KBM-7 (cell line): Measurements from ENCODE around the gene GPR39.
A peak's percentile ranks its signal among the peaks of the same experiment; 100 is the strongest.

Experiments
- DNase-seq: peaks from one replicate; pipeline ENCODE4 v3.0.0-alpha.2; 2015
- in situ Hi-C: fragments of 300-500 bp; cut with MboI; formaldehyde crosslinking; loops from 2 replicates; pipeline ENCODE4 v1.14.3; 2020; ENCODE audit warnings: low sequenced_read_pairs, low pct_unique_long_range_greater_than_20kb, mixed read lengths

Gene GPR39

DNA sequence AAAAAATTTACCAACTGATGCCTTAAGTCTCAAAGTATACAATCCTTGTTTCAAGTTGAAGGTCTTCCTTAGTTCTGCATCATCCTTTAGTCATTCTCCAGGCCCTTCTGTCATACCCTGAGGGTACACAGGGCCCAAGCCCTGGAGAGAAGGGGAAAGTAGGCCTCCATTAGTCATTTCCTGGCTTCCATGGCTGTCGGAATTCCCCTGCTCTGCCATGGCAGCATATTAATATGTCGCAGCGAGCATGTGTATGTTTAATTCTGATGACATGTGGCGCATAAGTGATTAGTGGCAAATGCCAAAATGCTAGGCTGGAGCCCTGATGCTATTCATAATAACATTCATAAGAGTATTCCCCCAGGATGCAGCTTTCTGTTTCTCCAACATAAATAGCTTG, 22.1 kb downstream of the GPR39 start:
- DNase-seq: no peak
- in situ Hi-C loops: no loop called here

- in situ Hi-C loops: no loop called here
- DNase-seq: no peak
These were observed 23.2 kb downstream of the GPR39 start for GRCh38 chr2:132439703-132440398.

- DNase-seq: no peak
- in situ Hi-C loops: no loop called here
These were observed 24.4 kb downstream of the GPR39 start for GRCh38 chr2:132441051-132441450.

DNA sequence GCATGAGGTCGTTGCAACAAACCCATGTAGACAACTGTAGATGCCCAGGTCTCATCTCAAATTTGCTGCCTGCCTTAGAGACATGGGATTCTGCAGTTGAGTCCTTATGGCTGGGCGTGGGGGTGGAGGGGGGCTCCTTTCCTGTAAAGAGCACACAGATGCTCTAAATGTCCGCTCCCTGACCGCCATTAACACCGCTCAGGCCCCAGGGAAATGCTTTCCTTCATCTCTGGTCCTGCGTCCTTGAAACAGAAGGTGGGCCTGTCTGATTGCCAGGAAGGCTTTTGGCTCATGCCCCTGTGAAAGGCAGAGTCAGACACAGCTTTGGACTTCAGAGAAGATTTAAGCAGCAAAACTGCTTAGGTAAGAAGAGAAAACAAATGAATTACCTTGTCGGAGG, 25.7 kb downstream of the GPR39 start:
- DNase-seq: no peak
- in situ Hi-C loops: no loop called here

DNA sequence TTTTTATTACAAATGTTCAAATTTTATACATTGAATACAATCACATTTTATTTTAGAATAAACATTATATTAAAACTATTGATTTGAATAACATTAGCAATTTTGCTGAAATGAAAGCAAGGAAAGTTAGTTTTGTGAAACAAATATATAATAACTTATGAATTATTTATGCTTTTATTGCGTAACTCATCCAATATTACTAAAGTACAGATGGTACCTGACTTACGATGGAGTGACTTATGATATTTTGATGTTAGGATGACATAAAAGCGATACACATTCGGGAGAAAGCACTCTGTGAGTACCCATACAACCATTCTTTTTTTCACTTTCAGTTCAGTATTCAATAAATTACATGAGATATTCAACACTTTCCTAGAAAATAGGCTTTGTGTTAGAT, 26.5 kb downstream of the GPR39 start:
- DNase-seq: no peak
- in situ Hi-C loops: no loop called here

GRCh38 chr2:132446444-132446843, 29.8 kb downstream of the GPR39 start:
- in situ Hi-C loops: no loop called here
- DNase-seq: no peak

- in situ Hi-C loops: no loop called here
These were observed 31.7 kb downstream of the GPR39 start for GRCh38 chr2:132448331-132448730.

GRCh38 chr2:132448771-132449170, 32.2 kb downstream of the GPR39 start:
- in situ Hi-C loops: no loop called here
- peak; percentile 3 for DNase-seq

More at GRCh38 chr2:132448331-132448730, 31.7 kb downstream of the GPR39 start:
- no peak for DNase-seq

DNA sequence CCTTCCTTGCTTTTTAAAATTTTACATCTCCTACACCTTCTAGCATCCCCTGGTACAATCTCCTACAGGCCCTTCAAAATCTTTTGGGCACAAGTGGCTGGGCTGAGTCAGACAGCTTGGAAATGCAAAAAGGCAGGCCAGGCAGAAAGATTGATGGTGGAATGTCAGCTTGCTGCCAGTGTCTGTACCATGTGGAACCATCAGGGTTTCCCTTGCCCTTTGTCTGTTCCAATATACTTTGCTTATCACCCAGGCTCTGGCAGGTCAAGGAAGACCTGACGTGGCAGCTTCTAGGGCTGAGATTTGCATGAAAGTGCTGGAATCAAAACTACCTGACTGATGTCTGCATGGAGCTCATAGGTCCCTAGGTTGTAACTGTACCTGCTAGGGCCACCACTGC, 33.3 kb downstream of the GPR39 start:
- in situ Hi-C loops: no loop called here
- DNase-seq: no peak

DNA sequence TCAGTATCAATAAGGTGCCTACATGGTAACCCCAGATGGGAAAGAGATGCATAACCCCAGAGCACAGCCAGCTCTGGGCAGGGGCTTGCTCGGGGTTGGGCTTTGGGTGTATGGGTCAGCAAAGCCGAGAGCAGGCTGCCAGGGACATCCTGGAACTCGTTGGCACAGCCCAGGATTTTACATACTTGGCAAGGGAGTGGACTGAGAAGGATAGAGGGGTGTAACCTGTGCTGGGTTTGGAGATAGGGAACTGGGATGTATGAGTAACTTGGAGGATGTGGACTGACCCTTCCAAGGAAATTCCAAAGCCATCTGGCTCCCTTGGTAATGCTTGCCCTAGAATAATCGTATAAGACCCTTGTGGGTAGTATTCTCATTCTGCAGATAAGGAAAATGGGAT, 44.2 kb downstream of the GPR39 start:
- in situ Hi-C loops: no loop called here
- DNase-seq: no peak

- DNase-seq: no peak
- in situ Hi-C loops: no loop called here
These were observed 45.6 kb downstream of the GPR39 start for GRCh38 chr2:132462236-132462635.

GRCh38 chr2:132463719-132464118, 47.1 kb downstream of the GPR39 start:
- in situ Hi-C loops: no loop called here
- no peak for DNase-seq

DNA sequence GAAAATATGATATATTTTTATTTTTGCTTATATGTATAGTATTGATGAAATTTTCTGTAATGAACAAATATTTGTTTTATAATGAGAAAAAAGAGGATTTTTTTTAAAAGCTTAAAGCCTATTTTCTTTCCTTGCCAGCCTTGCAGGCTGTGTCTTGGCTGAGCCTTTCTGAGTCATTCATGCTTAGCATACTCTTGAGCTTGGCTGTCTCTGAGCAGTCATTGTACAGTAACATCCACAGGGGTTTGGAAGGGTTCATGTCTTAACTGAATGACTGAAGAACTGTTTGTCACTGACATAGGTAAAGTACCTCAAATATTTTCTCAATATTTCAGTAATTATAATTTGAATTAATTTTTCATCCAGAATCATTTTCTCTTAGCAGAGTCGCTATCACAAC, 49.3 kb downstream of the GPR39 start:
- in situ Hi-C loops: no loop called here
- DNase-seq: no peak

DNA sequence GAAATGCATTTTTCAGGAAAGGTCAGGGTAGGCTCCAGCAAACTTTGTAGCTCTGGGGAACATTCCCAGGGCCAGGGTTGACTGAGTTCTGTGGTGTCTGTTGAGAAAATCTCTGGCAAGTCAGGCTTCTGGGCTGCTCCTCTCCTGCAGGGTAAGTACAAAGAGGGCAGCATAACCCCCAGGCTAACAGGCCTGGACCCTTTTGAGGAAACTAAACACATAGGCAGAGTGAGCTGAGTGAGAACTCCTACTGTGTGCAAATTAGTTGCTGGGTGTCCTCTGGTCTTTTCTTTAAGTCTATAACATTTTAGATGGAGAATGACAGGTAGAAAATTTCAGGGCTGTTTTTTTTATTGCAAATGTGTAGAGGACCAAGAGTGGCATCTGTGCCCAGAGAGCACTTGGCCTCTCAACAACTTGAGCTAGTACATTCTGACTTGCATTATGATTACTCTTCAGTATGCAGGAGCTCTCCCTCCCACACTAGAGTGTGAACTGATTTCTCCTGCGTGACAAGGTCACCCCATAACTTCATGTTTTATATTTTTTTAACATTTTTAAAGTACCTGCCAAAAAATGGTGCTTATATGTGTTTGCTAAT, 49.9 kb downstream of the GPR39 start:
- in situ Hi-C loops: no loop called here
- no peak for DNase-seq

DNA sequence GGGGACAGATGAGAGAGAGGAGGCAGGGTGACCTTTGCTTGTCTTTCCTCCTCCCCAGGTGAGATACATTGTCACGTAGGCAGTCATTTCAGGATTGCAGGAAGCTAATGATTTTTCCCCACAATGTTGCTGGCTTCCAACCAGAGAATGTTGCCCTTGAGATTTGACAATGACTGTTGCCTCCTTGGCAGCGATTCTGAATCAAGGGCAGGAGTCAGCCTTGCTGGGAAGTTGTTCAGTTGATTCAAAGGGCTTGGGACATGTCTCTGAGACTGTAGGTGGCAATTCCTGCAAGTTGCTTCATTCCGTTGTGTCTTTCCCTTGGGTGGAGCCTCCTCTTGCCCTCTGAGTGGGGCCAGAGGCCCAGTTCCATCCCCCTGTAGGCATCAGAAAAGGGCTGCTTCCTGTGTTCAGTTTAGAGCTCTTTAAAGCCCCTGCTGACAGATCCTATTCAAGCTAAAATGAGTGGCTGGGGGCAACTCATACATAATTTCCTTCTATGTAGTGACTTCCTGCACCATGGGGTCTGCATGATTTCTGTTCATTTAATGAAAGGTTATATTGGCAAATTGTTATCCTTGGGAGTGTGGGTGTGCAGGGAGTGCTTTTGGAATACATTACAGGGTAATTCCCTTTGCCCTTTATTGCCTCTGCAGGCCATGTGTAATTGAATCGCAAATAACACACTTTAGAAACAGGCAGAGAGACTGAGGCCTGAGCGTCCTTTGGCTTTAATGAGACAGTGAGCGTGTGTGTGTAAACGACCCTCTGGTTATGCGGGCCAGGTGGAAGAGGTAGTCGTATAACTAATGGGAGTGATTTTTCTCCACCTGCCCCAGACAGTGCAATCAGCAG, 52.4 kb downstream of the GPR39 start:
- DNase-seq: no peak
- in situ Hi-C loops: no loop called here

DNA sequence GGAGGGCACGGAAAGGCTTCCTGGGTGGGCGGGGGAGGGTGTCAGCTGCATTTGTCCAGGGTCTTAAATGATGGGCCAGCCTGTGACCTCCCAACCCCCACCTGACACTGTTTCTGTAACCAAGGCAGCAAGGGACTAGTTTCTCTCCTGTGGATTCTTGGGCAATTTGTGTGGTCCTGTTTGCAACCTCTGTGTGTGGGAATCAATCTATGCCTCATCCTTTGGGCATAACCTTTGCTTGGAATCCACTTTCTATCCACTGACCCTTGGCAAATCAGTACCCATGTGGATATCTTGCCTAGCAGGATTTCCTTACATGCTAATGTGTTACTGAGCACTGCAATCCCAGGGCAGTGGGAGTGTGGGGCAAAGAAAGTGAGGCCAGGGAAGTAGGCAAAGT, 54.1 kb downstream of the GPR39 start:
- in situ Hi-C loops: no loop called here
- no peak for DNase-seq

DNA sequence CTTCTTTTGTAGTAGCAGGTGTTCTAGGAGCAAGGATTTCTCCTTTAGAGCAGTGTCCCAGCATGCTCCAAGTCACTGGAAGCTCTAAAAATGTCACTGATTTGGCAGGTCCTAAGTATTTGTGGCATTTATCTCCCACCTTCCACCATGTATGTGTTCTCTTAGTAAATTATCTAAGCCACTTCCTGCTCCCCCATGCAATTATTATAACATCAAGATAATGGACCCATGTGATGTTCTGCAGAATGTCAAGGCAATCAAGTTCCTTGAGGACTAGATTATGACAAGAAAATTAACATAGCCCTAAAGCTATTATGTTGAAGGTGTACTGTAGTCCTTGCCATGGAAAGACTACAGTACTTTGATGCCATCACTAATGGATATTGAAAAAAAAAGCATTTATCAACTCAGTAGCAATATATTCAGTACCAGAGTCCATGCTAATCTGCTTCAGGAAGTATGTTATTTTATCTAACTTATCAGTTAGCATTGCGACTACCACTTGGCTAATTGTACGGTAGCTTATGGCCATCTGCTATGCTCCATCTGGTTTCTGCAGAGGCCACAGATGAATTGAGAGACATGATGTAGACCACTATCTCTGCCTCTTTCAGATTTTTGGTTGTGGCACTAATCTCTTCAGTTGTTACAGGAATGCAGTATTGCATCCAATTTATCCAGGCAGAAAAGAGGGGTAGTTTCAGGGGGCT, 56.7 kb downstream of the GPR39 start:
- no peak for DNase-seq
- in situ Hi-C loops: no loop called here

- no peak for DNase-seq
- in situ Hi-C loops: no loop called here
These were observed 59.0 kb downstream of the GPR39 start for GRCh38 chr2:132475615-132476014.

GRCh38 chr2:132477436-132477835, 60.8 kb downstream of the GPR39 start:
- DNase-seq: no peak
- in situ Hi-C loops: no loop called here

GRCh38 chr2:132477962-132478361, 61.4 kb downstream of the GPR39 start:
- in situ Hi-C loops: no loop called here
- DNase-seq: no peak
